ENCODE measurements around the gene THRA.
A peak's percentile ranks its signal among the peaks of the same experiment; 100 is the strongest.

Gene THRA

GRCh38 chr17:40075201-40075941 lies 12.6 kb downstream of the THRA start:
- DNase-seq (ENCODE audit: insufficient read length, low spot score) (no peak), FAIRE-seq (peak; percentile 89)

- FAIRE-seq (peak; percentile 26), DNase-seq (ENCODE audit: insufficient read length, low spot score) (no peak)
Observed at GRCh38 chr17:40075942-40076498, 13.3 kb downstream of the THRA start.

- no peak for DNase-seq (ENCODE audit: insufficient read length, low spot score)
- FAIRE-seq, result no peak
Observed at GRCh38 chr17:40076591-40076990, 13.8 kb downstream of the THRA start.

DNA sequence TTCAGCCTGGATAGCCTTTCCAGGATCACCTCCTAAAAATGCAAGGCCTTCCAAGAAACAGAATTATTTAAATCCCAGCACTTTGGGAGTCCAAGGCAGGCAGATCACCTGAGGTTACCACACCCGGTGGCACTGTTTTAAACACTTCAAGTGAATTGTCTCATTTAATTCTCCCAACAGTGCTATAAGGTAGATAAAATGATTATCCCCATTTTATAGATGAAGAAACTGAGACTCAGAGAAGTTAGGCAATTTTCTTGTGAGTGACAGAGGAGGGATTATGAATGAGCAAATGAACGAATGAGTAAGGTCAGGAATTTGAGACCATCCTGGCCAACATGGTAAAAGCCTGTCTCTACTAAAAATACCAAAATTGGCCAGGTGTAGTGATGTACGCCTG lies 16.8 kb downstream of the THRA start:
- FAIRE-seq (no peak), DNase-seq (ENCODE audit: insufficient read length, low spot score) (no peak)

GRCh38 chr17:40084477-40084876 lies 21.7 kb downstream of the THRA start:
- FAIRE-seq (peak; percentile 38), DNase-seq (ENCODE audit: insufficient read length, low spot score) (no peak)

GRCh38 chr17:40086150-40087044 lies 23.6 kb downstream of the THRA start:
- FAIRE-seq, result no peak
- DNase-seq (ENCODE audit: insufficient read length, low spot score), result no peak

- FAIRE-seq (peak; percentile 99), DNase-seq (ENCODE audit: insufficient read length, low spot score) (no peak)
Observed at GRCh38 chr17:40087049-40087794, 24.5 kb downstream of the THRA start.

DNA sequence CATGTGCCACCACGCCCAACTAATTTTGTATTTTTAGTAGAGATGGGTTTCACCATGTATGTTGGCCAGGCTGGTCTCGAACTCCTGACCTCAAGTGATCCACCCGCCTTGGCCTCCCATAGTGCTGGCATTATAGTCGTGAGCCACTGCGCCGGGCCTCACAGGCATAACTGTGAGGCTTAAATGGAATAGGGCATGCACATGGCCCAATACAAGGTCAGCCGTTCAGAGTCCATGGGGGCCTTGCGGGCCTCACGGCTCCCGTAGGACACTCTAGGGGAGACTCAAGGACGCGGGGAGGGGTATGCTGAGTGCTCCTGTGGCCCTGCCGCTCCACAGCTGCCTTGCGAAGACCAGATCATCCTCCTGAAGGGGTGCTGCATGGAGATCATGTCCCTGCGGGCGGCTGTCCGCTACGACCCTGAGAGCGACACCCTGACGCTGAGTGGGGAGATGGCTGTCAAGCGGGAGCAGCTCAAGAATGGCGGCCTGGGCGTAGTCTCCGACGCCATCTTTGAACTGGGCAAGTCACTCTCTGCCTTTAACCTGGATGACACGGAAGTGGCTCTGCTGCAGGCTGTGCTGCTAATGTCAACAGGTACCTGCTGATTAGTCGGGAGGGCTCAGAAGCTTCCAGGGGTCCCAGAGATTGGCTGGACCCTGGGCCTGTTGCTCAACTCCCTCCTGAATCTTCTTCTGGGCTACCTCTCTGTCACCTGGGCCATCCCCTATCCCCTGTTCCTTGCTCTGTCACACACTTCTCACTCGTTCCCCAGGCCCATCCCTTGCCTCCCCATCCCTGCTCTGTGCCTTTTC lies 25.3 kb downstream of the THRA start:
- FAIRE-seq (peak; percentile 46), DNase-seq (ENCODE audit: insufficient read length, low spot score) (no peak)

- DNase-seq (ENCODE audit: insufficient read length, low spot score), result no peak
- no peak for FAIRE-seq
Observed at GRCh38 chr17:40089077-40089895, 26.5 kb downstream of the THRA start.

- DNase-seq (ENCODE audit: insufficient read length, low spot score), result no peak
- FAIRE-seq, result no peak
Observed at GRCh38 chr17:40090237-40091119, 27.7 kb downstream of the THRA start.

DNA sequence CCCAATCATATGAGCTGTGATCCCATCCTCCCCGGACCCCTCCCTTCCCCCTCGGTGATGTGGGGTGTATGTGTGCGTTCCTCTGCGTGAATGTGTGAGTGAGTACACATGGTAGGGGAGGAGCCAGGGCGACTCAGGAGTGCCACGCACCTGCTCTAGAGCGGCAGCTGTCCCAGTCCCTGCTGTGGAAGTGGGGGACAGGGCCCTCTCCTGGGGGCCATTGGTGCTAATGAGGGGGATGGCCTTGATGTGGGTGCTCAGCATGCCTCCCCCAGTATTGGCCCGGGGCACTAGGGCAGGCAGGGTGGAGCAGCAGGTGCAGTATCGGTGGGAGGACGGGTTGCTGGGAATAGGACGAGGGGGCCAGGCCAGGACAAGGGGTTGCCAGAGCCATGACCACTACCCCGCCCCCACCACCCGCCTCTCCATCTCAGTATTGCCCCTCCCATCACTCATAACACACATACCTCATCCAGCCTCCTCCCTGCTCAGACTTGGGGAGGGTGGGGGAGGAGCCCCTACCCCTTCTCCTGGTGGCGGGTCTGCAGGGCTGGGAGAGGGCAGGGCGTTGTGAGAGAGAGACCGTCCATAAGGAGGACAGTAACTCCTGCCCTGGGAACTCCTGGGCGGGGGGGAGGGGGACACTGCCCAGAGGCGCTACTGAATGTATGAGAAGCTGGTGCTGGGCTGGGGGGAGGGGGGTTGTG lies 29.1 kb downstream of the THRA start:
- FAIRE-seq (peak; percentile 36), DNase-seq (ENCODE audit: insufficient read length, low spot score) (no peak)

DNA sequence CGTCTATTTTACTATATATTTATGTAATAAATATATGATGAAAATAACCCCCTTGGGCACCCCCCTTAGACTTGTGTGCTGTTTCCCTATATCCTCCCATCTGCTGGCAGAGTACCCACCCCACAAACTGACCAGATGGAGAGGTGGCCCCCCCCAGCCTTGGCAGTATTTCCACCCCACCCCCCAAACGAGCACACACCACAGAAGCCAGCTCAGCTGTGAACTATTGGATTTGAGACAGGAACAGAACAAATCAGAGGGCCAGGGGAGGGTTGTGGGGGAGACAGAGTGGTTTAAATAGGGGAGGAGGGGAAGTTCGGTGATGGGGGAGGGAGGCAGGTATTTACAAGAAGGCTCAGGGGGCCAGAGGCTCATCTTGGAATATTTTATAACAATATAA lies 29.8 kb downstream of the THRA start:
- DNase-seq (ENCODE audit: insufficient read length, low spot score) (no peak), FAIRE-seq (no peak)

DNA sequence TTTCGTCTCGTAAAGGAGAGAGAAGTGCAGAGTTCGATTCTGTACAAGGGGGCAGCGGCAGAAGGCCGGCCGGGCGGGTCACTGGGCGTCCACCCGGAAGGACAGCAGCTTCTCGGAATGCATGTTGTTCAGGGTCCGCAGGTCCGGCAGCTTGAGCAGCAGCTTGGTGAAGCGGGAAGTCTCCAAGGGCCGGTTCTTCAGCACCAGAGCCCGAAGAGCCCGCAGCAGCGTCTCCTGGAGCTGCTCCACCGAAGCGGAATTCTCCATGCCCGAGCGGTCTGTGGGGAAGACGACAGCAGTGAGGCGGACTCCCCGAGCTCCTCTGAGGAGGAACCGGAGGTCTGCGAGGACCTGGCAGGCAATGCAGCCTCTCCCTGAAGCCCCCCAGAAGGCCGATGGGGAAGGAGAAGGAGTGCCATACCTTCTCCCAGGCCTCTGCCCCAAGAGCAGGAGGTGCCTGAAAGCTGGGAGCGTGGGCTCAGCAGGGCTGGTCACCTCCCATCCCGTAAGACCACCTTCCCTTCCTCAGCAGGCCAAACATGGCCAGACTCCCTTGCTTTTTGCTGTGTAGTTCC lies 30.3 kb downstream of the THRA start:
- no peak for DNase-seq (ENCODE audit: insufficient read length, low spot score)
- no peak for FAIRE-seq

DNA sequence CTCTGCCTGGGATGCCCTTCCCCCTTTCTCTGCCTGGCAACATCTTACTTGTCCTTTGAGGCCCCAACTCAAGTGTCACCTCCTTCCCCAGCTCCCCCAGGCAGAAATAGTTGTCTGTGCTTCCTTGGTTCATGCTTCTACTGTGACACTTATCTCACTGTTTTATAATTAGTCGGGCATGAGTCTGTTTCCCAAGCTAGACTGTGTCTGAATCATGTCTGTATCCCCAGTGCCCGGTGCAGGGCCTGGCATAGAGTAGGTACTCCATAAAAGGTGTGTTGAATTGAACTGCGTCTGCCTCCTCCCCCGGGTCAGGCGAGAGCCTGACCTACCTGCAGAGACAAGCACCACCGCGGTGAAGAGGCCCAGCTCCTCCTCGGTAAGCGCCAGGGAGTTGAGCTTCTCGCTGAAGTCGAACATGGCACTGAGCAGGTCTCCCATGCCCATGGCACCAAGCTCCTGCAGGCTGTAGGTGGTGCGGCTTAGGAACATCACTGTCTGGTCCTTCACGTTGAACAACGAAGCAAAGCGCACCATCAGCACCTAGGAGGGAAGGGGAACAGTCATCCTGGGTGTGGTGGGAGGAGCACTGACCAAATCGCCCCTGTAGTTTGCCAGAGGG lies 30.9 kb downstream of the THRA start:
- FAIRE-seq (peak; percentile 64), DNase-seq (ENCODE audit: insufficient read length, low spot score) (no peak)

DNA sequence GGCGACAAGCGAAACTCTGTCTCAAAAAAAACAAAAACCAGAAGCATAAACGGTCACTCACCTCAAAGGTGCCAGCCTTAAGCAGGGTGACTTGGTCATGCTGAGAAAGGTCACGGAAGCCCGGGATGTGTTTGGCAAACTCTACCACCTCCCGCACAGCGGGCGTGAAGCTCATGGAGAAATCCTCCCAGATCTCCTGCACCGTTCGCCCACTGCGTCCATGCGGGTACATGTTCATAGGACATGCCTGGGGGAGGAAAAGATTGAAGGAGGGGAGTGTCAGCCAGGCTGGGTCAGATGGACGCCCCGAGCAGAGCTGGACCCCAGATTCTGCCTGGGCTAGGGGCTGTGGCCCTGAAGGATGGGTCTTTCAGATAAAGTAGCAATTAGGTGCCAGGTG lies 32.1 kb downstream of the THRA start:
- no peak for FAIRE-seq

DNA sequence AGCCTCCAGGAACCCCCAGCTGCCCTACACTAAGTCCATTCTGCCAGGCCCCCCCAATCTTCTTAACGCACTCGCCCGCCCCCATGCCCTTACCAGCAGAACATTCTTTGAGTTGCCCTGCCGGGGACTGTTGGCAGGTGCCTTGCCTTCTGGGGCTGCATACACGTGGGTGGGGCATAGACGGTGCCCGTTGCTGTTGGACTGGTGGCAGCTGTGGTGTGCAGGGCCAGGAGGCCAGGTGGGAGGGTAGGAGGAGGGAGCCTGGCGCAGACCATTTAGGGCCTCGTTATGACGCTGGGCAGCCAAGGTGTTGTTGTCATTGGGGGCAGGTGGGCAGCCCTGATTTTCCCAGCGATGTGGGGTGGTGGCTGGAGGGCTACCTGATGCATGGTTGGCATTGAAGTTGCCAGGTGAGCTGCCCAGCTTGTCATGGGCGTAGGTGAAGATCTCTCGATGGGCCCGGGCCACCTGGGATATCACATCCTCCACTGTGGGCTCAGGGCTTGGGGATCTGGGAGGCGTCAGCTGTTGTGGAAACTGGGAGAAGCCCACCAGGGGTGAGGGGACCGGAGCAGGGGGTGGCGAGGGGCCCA lies 32.7 kb downstream of the THRA start:
- FAIRE-seq (no peak), DNase-seq (ENCODE audit: insufficient read length, low spot score) (no peak)

More for the DNA sequence above, 32.1 kb downstream of the THRA start:
- no peak for DNase-seq (ENCODE audit: insufficient read length, low spot score)

Data from HTR-8/SVneo (cell line).